Measurements from ENCODE around the gene PLEKHH1. TPM values are rescaled to one million over a fixed set of nuclear protein-coding genes. Genes with fewer than 3 reads are reported as not detected.
"Not testable (repeated sequence)": the region's sequence is repeated elsewhere in the genome, so short reads cannot be mapped to it uniquely, and the experiment has no call there.

Gene PLEKHH1
- polyA plus RNA-seq, 3 donors, result 2.2 to 12.5 (median 6.3) TPM

DNA sequence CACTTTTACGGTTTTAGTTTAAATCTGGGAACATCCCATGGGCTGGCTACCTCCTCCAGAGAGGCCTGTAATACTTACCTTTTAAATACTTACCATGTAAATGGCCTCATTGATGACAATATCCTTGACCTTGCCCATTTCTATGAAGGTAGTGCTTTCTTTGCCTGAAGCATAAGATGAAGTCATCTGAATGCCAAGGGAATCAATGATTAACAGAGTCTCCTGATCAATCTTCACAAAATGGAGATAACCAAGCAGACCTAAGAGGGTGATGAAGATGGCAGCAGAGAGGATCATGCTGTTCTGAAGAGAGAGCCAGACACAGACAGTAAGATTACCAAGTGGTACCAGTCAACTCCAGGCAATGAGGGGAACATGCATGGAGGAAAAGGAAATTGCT lies 60.6 kb downstream of the PLEKHH1 start:
- WGBS, 3 donors, result 0 to 1% (median 0%) methylated on average over 1 of the region's 1 CpG
- not testable (repeated sequence) for H3K27ac ChIP-seq (ENCODE audit: low read depth, low read length)

DNA sequence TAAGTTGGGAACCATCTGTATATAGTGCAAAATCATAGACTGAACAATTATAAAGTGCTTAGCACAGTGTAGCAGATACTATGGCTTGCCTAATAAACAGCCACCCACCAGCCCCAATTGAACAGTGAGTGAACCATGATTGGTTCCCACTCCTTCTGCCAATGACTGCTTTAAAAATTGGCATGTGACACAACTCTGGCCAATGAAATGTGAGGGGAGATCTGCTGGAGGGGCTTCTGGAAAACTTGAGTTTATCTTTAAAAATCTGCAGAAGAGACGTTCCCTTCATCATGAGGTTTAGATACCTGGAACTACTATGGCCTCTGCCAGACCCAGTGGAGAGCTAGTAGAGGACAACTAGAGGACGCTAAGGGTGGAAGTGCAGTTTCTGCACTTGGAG lies 62.3 kb downstream of the PLEKHH1 start:
- whole genome bisulfite sequencing, 3 donors, result 92 to 97% (median 94%) methylated on average over 2 of the region's 2 CpGs

DNA sequence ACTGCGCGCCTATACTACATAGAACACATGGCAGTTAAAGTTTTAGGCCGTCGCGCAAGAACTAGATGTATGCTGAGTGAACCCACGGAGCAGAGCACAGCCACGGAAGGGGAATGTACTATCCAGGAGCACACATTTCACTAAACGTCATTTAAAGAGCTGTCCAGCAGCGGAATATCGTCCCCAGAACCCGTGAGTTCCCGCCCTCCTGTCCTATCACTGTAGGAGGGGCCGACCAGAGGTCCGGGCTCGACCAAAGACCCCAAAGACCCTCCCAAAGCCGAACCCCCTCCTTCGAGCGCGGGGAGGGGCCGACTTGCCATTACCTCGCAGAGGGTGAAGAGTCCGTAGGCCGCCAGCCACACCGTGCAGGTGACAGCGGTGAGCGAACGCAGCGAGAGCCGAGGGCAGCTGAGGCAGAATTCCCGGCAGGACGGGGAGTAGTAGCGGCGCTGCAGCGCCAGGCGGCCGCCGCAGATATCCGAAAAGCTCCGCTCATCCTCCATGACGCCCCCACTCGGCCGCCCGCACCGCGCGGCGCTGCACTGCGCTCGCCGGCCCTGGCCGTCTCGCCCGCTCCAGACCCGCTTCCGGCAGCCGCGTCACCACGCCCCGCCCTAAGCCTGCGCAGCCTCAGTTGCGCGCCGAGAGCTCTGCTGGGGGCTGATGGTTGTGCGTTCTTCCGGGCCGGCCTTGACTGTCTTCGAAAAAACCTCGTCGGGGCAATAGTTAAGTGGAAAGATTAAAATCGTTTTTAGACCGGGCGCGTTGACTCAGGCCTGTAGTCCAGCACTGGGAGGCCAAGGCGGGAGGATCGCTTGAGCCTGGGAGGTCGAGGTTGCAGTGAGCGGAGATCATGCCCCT lies 66.8 kb downstream of the PLEKHH1 start, which contains the start of gene PIGH:
PIGH (minus strand) TSS at position 571 of the 864 bp plus-strand sequence; CDS start at position 506, 65 bp downstream.
- WGBS, 3 donors, result 2 to 4% (median 3%) methylated on average over 71 to 77 of the region's 77 CpGs
- no peak within 1 kb of the TSS for H3K27ac ChIP-seq (ENCODE audit: low read depth, low read length)

More for the DNA sequence above, 62.3 kb downstream of the PLEKHH1 start:
- H3K27ac ChIP-seq (ENCODE audit: low read depth, low read length), result no peak overlapping the region

DNA sequence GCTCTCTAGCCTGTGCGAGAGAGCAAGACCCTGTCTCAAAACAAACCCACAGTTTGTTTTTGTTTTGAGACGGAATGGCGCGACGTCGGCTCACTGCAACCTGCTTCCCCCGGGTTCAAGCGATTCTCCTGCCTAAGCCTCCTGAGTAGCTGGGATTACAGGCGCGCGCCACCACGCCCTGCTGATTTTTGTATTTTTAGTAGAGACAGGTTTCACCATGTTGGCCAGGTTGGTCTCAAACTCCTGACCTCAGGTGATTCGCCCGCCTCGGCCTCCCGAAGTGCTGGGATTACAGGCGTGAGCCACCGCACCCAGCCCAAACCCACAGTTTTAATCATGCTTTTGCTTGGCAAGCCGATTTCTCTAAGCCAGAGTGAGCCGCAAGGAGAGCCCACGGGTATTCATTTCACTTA lies 67.5 kb downstream of the PLEKHH1 start:
- WGBS, 3 donors, result 84 to 89% (median 87%) methylated on average over 21 of the region's 21 CpGs
- H3K27ac ChIP-seq (ENCODE audit: low read depth, low read length), result not testable (repeated sequence)

DNA sequence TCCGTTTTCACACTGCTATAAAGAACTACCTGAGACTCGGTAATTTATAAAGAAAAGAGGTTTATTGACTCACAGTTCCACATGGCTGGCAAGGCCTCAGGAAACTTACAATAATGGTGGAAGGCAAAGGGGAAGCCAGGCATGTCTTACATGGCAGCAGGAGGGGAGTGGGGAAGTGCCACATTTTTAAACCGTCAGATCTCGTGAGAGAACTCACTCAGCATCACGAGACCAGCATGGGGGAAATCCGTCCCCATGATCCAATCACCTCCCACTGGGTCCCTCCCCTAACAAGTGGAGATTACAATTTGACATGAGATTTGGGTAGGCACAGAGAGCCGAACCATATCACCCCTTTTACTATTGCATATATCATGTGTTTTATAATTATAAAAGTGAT lies 69.0 kb downstream of the PLEKHH1 start:
- 64 to 71% (median 70%) methylated on average over 7 of the region's 7 CpGs for WGBS, 3 donors
- no peak overlapping the region for H3K27ac ChIP-seq (ENCODE audit: low read depth, low read length)

DNA sequence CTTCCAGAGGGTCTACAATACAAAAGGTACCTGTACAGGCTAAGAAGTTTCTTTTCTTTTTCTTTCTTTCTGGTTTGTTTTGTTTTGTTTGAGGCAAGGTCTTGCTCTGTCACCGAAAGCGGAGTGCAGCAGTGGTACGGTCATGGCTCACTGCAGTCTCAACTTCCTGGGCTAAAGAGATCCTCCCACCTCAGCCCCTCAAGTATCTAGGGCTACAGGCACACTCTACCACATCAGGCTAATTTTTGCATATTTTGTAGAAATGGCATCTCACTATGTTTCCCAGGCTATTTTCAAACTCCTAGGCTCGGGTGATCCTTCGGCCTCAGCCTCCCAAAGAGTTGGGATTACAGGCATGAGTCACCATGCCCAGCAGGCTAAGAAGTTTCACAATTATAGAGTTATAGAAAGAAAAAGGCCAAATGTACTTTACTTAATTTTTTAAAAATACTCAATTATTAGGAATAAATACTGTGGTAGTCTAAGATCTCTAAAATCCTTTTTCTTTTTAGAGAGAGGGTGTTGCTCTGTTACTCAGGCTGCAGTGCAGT lies 70.0 kb downstream of the PLEKHH1 start:
- WGBS, 3 donors, result 70 to 75% (median 73%) methylated on average over 5 of the region's 5 CpGs
- H3K27ac ChIP-seq (ENCODE audit: low read depth, low read length), result no peak overlapping the region

DNA sequence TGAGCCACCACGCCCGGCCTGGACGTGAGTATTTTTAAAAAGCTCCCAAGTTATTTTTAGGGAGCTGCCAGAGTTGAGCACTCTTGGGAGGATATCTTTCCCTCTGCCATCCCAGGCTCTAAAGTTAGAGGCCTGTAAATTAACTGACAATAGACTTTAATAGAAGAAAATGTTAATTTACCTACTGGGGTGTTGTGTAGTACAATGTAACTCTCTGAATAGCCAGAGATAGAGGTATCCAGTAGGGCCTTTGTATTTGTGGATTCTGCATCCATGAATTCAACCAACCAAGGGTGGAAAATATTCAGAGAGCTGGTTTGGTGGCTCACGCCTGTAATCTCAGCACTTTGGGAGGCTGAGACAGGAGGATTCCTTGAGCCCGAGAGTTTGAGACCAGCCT lies 74.6 kb downstream of the PLEKHH1 start:
- H3K27ac ChIP-seq (ENCODE audit: low read depth, low read length), result no peak overlapping the region
- 91 to 92% (median 91%) methylated on average over 5 of the region's 5 CpGs for WGBS, 3 donors

DNA sequence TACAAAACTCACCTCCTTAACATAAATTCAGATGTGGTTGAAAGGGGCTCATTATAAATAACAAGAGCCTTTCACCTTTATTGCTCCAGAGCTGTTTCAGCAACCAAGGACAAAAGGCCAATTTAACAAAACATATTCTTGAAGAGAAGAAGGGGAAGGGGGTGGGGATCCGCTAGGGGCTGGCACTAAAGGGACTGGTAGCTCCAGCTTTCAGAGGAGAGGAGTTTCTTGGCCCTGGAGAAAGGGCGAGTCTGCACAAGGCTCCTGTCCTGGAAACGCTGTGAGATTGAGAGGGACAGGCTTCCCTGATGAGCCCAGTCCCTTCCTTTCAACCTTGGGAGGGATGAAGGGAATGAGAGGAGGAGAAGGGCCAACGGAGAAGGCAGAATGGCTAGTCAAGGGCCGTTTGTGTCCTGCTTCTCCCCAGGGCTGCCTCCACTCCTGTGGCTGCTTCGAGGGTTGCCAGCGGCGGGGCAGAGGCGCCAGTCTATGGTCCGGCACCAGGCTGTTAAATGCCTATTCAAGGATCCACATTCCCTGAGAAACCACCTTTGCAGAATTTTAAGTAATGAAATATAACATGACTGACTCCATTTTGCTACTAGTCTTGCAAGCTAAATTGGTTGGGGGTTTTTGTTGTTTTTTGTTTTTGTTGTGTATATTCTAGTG lies 76.7 kb downstream of the PLEKHH1 start:
- WGBS, 3 donors, result 71 to 77% (median 76%) methylated on average over 10 of the region's 10 CpGs

DNA sequence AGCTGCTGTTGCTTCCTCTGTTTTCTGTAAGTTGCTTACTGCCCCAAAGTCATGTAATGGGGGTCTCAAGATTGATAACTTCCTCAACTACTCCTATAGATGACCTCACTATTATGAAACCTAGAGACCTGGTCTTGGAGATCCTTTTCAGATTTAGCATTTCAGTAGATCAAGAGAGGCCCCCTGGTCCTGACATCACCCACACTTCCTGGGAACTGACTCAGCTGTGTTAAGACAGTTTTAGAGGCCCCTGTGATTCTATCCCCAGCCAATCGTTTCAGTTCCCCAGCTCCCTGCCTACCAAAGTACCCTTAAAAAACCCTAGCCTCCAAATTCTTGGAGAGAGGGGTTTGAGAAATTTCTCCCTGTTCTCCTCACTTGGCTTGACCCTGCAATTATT lies 77.4 kb downstream of the PLEKHH1 start:
- H3K27ac ChIP-seq (ENCODE audit: low read depth, low read length), result no peak overlapping the region
- WGBS, 3 donors, result 48 to 70% (median 60%) methylated on average over 1 of the region's 1 CpG

More for the DNA sequence above, 76.7 kb downstream of the PLEKHH1 start:
- H3K27ac ChIP-seq (ENCODE audit: low read depth, low read length), result no peak overlapping the region

DNA sequence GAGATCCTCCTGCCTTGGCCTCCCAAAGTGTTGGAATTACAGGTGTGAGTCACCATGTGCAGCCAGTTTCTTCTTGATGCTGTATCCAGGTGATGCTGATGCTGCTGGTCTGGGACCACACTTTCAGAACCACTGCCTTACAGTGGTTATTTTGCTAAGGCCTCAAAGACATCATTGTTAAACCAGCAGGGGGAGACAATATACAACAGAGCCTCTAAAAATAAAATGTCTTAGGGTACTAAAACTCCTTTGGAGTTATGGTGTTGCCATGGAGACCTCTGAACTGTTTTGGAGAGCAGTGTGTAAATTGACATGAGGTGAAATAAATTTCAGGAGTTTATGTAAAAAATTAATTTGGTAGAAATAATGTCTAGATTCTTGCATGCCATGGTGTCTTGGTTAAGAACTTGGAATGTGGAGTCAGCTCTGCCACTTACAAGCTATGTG lies 85.5 kb downstream of the PLEKHH1 start:
- H3K27ac ChIP-seq (ENCODE audit: low read depth, low read length), result no peak overlapping the region

DNA sequence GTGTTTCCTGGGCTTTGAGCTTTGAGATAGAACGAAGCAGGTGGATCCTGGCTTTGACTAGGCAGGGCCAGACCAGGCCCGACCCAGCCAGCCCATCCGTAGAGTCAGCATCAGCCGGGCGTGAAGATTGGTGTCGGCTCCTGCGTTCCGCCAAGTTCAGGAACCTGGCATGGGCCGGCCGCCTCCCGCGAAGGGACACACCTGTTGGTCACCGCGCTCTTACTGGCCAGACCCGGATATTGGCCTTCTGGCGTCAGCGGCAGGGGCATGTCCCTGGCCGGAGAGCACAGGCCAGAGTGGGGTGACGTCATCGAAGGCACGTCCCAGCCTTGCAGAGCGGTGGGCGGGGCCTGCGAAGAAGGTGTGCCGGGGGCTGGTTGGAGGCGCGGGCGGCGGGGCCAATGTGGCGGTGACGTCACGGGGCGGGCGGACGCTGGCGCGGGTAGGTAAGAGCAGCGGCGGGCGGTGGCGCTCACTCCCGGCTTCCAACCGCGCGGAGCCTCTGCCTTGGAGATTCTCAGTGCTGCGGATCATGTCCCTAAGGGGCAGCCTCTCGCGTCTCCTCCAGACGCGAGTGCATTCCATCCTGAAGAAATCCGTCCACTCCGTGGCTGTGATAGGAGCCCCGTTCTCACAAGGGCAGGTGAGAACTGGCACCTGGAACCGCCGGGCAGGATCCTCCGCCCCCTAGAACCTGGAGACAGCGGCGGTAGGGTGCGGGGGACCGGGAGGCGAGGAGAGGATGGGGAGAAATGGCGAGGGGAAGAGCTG lies 86.5 kb downstream of the PLEKHH1 start, which contains the start of gene ARG2:
ARG2 (plus strand) TSS at position 475 of the 771 bp plus-strand sequence; CDS start at position 533, 58 bp downstream.
- no peak within 1 kb of the TSS for H3K27ac ChIP-seq (ENCODE audit: low read depth, low read length)
- 0 to 1% (median 0%) methylated on average over 55 to 62 of the region's 62 CpGs for WGBS, 3 donors

DNA sequence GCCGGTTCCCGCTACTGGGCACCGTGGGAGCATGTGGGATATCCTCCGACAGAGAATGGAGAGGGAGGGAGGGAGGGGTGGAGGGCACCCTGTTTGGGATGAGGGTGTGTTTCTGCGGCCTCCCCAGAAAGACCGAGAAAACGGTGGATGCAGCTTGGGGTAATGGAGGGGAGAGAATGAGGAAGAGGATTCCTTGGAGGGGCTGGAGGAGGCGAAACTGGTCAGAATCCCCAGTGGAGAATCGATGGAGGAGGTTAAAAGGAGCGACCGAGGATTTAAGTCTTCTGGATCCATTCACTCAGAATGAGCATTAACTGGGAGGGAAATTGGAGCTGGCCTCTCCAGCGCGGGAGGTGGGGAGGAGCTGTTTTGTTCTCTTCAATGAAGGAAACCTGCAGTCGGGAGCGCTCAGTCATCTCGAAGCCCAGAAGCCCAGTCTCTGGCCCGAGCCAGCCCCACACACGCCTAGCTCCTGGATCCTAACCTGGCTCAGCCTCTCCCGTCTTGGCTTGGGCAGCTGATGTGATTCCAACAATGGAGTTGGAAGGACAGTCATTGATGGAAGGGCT lies 87.2 kb downstream of the PLEKHH1 start:
- H3K27ac ChIP-seq (ENCODE audit: low read depth, low read length), result no peak overlapping the region
- 2 to 6% (median 6%) methylated on average over 18 to 19 of the region's 19 CpGs for WGBS, 3 donors

DNA sequence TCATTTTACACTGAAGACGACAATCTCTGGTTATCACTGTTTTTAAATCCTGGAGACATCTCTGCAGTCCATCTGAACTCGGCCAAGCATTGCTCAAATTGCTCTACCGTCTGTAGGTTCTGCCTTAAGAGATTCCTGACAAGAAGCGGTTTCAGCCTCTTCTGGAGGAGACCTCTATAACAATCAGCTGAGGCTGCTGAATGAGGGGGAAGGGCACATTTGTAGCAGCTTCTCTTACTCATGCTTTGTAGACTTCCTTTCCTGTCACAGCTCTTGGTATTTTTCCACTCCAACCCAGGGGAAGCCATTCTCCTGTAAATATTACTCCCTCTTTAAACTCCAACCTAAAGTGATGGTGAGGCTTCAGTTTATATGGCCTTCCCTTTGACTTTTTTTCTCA lies 89.6 kb downstream of the PLEKHH1 start:
- WGBS, 3 donors, result 27 to 71% (median 37%) methylated on average over 4 of the region's 4 CpGs
- no peak overlapping the region for H3K27ac ChIP-seq (ENCODE audit: low read depth, low read length)

DNA sequence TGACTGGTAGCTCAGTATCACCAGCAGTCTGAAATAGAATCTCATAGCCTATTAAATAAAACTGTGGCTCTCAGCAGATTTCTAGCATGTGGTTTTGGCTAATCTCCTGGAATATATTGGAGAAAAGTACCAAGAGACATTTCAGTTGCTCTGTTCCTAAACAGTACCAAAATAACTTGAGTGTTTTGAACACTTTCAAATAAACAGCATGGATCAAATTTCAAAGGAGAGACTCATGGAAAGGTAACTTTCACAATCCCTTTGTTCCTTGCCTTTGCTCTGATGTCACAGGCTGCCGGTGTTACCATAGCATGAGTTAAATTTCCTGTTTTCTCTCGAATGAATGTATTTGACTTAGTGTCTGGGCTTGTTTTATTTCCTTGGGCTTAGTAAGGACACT lies 90.0 kb downstream of the PLEKHH1 start:
- WGBS, 3 donors, result 27 to 61% (median 28%) methylated on average over 2 of the region's 2 CpGs
- no peak overlapping the region for H3K27ac ChIP-seq (ENCODE audit: low read depth, low read length)

DNA sequence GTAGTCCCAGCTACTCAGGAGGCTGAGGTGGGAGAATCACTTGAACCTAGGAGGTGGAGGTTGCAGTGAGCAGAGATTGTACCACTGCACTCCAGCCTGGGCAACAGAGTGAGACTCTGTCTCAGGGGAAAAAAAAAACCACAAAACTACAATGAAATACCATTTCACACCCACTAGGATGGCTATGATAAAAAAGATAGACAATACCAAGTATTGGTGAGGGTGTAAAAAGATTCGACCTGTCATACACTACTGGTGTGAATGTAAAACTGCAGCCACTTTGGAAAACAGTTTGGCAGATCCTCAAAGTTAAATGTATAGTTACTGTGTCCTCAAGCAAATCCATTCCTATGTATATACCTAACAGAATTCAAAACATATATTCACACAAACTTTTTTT lies 93.0 kb downstream of the PLEKHH1 start:
- 86 to 96% (median 90%) methylated on average over 1 of the region's 1 CpG for WGBS, 3 donors
- H3K27ac ChIP-seq (ENCODE audit: low read depth, low read length), result not testable (repeated sequence)

DNA sequence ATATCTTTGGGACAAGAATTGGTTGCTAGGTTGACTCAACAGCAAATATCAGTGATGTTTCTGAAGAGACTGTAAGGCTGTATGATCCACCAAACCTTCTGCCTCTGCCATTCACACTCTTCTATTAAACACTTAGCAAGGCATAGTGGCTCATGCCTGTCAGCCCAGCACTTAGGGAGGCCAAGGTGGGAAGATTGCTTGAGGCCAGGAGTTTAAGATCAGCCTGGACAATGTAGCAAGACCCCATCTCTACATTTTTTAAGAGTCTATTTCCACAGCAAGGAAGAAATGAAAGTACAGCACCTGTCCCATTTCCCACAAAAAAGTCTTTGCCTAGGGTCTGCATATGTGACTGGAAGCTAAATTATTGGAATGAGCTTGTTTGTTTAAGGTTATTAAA lies 94.4 kb downstream of the PLEKHH1 start:
- no peak overlapping the region for H3K27ac ChIP-seq (ENCODE audit: low read depth, low read length)

DNA sequence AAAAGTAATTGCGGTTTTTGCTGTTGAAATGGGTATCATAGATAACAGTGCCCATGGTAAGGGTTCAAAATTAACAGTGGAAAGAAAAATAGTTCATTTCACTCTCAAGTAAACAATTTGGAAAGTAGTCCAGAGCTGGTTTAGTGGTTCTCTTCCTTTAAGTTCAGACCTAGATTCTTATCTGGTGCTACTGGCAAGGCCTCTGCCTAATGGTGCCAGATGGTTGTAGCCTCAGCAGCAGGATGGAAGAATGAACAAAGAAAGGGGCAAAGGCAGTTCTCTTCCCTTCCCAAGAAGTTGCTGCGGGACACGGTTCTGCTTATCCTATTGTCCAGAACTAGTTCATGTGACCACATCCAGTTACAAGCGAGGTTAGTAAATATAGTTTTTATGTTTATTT lies 97.1 kb downstream of the PLEKHH1 start:
- 89 to 92% (median 89%) methylated on average over 4 of the region's 4 CpGs for WGBS, 3 donors
- no peak overlapping the region for H3K27ac ChIP-seq (ENCODE audit: low read depth, low read length)

DNA sequence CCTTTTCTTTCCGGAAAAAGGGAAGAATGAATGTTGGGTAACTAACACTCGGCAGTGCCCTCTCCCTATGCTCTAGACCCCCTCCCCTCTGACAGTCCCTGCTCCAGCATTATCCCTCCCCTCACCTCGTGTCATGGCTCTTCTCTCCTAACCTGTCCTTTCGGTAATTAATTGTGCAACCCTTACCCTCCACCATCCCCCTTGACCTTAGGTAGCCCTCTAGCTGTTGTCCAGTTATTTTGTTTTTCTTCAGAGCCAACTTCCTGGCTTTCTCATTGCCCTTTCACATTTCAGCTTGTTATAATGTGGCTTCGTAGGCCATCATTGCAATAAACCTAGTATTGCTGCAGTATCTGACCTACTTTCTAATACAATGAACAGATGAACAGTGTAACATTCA lies 97.8 kb downstream of the PLEKHH1 start:
- H3K27ac ChIP-seq (ENCODE audit: low read depth, low read length), result no peak overlapping the region
- 80 to 85% (median 82%) methylated on average over 5 of the region's 5 CpGs for WGBS, 3 donors
